Activated CD4-positive, alpha-beta T cell treated with anti-CD3 and anti-CD28 coated beads, Interleukin-10, Interleukin-2, amounts not matched to agents 100 ng/mL and 50 ng/mL, durations not matched to agents 16 hours and 8 hours (primary cell): Measurements from ENCODE around the gene ATP6V1G3.
"Not testable (repeated sequence)": the region's sequence is repeated elsewhere in the genome, so short reads cannot be mapped to it uniquely, and the experiment has no call there.

Experiments used
- DNase-seq: peaks from one replicate; pipeline ENCODE4 v3.0.0-alpha.2; 2020

The ATP6V1G3 gene

DNA sequence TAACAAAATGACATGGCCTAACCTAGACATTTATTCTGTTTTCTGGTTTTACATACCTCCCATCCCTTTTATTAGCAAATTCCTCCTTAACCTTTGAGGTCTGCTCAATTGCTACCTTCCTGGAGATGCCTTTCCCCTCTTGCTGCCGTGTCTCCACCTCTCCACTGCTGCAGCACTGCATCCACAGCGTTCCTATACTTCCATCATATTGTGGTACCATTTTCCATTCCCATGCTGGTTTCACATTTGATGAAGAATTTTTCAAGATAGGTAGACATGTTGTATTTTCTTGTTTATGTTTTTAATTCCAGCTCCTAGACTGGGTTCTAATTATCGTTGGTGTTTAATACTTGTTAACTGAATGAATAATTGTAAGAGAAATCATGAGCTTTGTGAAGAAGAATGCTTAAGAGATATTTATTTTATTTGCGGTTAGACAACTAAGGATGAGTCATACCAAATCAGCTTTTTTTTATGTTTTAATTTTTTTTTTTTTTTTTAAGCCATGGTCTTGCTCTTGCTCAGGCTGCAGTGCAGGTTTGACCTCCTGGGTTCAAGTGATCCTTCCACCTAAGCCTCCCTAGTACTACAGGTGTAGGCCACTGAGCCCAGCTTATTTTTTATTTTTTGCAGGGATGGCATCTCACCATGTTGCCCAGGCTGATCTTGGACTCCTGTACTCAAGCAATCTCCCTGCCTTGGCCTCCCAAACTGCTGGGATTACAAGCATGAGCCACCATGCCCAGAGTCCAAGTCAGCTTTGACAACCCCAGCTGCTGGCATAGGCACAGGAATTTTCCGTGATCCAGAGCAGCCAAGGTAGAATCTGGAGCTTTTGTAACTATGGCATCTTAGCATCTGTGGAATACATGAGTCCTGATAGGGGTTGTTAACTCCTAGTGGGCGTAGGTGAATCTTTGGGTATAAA is 44.0 kb downstream of the ATP6V1G3 start:
- DNase-seq = no peak

DNA sequence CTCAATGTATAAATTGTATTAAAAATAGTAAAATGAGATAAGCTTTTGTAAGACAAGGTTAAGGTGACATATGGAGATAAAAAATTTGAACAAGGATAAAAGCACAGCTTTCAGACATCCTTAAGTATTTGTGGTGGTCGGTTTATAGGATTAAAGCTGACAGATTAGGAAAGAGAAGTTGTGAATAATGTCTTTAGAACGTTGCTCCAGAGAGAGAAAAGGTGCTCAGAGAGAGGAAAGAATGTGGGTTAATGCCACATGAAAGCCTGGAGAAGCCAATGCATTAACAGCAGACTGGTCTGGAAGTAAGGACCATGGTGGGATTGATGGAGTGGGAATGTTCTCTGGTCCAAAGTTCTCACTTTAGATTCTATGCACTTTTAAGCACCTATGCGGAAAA is 44.8 kb downstream of the ATP6V1G3 start:
- DNase-seq = no peak

DNA sequence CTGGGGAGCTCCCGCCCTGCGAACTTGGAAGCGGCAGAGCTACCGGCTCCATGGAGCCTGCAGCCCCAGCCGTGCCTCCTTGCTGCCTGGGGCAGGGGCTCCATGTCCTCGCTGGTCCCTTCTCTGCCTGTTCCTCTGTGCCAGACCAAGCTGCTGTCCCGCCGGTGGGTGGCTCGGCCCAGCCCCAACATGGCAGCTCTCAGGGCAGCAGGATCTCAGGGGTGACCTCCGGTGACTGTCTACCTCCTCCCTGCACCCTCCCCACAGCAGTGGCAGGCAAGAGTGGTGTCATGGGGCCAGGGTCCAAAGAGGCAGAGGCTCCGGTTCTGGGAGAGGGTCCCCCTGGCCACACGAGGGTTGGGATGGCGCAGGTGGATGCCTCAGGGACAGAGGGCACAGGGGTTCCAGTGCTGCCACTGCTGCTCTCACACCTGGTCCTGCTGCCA is 45.8 kb downstream of the ATP6V1G3 start:
- no peak for DNase-seq

- DNase-seq = no peak
Observed at GRCh38 chr1:198494139-198494538, 46.3 kb downstream of the ATP6V1G3 start.

DNA sequence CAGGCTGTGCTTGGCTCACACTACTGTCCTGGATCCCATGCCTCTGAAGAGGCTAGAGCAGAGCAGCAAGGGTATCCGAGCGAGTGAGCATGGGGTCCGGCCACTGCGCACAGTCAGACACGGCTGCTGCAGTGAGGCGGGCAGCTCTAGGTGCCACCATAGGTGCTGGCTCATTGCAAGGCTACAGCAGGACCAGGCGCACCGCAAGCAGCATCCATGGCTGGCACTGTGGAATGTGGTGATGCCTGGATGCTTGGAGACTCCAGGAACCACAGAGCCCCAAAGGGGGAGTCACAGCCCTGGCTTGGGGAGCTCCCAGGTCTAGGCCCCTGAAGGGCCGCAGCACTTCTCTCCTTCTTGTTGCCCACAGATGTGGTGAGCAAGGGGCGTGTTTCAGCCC is 47.2 kb downstream of the ATP6V1G3 start:
- no peak for DNase-seq

- DNase-seq = no peak
Observed at GRCh38 chr1:198492872-198493271, 47.6 kb downstream of the ATP6V1G3 start.

- DNase-seq = no peak
Observed at GRCh38 chr1:198491596-198491995, 48.9 kb downstream of the ATP6V1G3 start.

DNA sequence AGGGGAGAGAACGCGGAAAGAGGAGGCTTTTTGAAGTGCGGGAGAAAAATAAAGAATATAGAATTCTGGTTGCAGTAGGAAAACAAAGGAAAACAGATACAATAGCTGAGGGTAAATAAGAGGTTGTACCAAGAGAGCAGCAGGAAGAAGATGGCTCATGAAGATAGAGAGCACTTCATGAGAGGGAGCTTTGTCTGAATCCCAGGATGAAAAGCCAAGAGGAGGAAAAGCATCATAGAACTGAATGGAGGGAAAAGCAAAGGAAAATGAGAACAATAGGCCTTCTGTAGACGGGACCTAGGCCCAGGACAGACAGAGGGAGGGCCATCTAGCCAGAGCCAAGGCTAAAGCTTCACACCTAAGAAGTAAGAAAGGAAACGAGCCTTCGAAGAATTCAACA is 49.5 kb downstream of the ATP6V1G3 start:
- no peak for DNase-seq

DNA sequence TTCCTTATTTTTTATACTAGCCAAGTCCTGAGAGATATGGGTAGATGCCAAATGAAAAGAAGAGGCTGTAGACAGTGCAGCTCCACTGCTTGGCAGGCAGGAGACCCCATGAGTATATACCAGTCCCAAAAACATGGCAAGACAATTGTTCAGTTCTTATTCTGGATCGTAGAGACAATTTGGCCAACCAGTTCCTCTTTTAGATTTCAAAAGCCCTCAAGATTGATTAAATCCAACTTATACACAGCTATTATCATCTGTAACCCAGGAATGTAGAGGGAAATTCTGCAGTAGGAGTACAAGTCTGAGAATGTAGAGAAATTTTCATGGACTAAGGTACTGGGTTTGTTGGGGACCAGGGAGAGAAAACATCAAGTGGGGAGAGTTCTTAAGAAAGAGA is 50.3 kb downstream of the ATP6V1G3 start:
- no peak for DNase-seq

DNA sequence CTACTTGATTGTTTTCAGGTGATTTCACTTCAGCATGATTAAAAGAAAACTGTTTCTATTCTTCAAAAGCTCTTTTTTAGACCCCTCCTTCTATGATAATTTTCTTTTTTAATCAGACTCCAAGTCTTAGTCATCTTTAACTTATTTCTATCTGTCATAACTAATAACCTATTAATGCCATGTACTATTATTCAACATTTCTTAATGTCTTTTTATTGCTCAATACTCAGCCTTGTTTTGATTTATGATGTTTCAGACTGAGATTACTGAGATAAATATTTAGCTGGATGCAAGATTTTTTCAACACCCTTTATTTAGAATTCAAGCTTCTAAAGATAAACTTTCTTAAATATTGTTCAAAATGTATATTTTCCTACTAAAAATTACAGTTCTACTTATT is 53.6 kb downstream of the ATP6V1G3 start:
- no peak for DNase-seq

- DNase-seq = no peak
Observed at GRCh38 chr1:198483645-198484044, 56.8 kb downstream of the ATP6V1G3 start.

DNA sequence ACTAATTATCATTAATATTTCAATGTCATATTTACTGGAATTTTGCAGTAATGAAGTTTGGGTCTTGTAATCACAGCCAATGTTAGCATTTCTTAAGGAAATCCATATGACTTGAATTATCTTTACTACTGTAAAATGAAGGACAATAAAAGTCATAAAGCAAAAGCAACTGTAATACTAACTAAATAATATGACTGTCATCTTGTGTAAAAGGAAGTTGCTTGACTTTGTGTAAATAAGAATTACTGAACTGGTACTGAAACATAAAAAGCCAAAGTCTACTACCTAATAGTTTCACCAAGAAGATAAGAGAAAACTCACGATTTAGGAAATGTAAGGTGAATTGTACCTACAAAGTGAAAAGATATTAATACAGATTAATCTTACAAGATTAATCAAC is 57.5 kb downstream of the ATP6V1G3 start:
- DNase-seq = no peak

GRCh38 chr1:198481661-198482060 is 58.8 kb downstream of the ATP6V1G3 start:
- DNase-seq = no peak

- DNase-seq = no peak
Observed at GRCh38 chr1:198480876-198481275, 59.6 kb downstream of the ATP6V1G3 start.

DNA sequence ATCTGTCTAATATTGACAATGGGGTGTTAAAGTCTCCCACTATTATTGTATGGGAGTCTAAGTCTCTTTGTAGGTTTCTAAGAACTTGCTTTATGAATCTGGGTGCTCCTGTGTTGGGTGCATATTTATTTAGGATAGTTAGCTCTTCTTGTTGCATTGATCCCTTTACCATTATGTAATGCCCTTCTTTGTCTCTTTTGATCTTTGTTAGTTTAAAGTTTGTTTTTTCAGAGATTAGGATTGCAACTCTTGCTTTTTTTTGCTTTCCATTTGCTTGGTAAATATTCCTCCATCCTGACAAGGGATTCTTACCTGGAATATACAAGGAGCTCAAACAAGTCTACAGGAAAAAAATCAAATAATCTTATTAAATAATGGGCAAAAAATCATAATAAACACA is 63.1 kb downstream of the ATP6V1G3 start:
- not testable (repeated sequence) for DNase-seq
